ENCODE data around the gene SCNN1A. TPM values are rescaled to one million over a fixed set of nuclear protein-coding genes. Genes with fewer than 3 reads are reported as not detected.

The SCNN1A gene
- total RNA-seq, 2 donors from 2014 or later = 1.1 to 2.8 TPM

DNA sequence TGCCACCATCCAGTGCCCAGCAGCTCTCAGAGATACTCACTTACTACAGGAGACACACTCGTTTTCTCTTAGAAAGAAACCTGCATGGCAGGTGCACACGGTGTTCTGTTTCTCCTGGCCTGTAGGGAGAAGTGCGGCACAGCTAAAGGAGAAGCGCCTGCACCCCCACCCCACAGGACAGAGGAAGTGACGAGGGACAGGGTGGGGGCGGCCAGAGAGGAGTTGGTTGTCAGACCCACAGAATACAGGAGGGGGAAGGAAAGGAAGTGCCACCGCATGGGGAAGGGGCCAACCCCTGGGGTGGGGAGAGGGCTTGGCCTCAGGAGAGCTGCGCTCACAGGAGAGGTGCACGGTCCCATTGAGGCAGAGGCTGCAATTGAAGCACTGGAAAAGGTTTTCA lies 42.3 kb downstream of the SCNN1A start:
- DNase-seq (ENCODE audit: low spot score in 2 of 2) (no peak), ATAC-seq (no peak)
- H3K27ac Mint-ChIP-seq = peak overlapping the region in 1 of 2 donors; percentile 95
- peaks cover 18 to 30% of the 10 kb centered on the region in 2 donors for H3K36me3 Mint-ChIP-seq
- H3K9me3 Mint-ChIP-seq = no peaks in the 10 kb centered on the region

DNA sequence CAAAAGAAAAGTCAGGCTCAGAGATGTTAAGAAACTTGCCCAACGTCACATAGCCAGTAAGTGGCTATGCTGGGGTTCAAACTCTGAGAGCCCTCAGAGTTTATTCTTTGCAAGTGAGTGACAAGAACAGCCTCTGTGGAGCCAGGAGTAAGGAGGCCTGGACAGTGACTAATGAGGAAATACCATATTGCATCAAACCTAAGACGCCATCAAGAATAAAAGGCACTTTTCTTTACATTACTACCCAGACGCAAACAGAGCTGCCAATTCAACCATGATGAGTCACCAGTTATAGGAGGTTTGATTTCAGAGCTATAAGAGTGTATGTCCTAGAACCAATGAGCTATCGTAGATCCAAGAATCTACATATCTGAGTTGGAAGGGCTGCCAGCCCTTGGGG lies 42.9 kb downstream of the SCNN1A start:
- Mint-ChIP-seq H3K36me3 (peaks cover 18 to 30% of the 10 kb centered on the region in 2 donors), H3K27ac (peak overlapping the region in 1 of 2 donors; percentile 95), H3K9me3 (no peaks in the 10 kb centered on the region)
- ATAC-seq (no peak), DNase-seq (ENCODE audit: low spot score in 2 of 2) (no peak)

DNA sequence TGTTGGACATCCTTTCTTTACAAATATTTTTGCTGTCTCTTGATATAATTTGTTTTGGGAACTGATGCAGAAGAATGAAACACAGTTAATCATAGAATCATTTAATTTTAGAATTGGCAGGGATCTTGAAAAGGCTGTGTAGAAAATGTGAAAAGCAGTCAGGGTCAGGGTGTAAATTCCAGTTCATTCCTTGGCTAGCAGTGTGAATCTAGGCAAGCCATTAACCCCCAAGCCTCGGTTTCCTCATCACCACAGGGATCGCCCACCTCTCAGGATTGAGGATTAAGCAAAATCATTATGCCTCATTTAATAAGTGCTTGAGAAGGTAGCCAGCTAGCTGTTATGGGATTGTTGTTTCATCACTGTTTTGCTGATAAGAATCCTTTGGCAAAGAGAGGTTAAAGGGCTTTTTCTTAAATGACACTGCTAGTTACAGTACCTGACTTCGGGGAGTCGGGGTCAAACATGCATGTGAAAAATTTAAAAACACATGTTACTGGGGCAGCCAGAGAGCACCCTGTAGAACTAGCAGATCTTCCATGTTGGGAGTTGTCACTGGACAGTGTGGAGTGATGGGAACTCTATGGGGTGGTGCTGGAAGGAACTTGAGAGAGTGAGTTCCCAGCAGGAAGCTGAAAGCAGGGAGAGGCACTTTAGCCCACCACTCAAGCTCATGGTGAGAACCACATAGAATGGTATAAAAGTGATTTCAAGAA lies 44.2 kb downstream of the SCNN1A start:
- Mint-ChIP-seq H3K36me3 (peaks cover 18 to 30% of the 10 kb centered on the region in 2 donors), H3K9me3 (no peaks in the 10 kb centered on the region), H3K27ac (peak overlapping the region; percentile 63 to 79)
- DNase-seq (ENCODE audit: low spot score in 2 of 2) = no peak
- ATAC-seq = no peak

DNA sequence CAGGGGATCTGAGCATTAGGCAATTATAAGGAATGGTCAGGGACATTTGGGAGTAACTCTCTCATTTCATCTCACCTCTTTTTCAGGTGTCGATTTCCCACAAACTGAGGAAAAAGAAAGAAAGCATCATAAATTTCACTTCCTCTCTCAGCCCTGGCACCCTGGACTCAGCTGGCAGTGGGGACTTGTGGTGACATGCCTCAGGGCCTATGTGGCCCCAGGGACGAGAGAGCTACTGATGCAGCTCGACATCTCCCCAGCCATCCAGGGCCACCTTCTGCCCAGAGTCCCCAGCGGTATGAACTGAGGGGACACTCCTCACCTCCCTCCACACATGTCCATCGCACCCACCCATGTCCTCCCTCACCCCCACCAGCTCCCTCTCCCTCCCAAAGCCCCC lies 45.2 kb downstream of the SCNN1A start:
- DNase-seq (ENCODE audit: low spot score in 2 of 2) (no peak), ATAC-seq (no peak)
- no peaks in the 10 kb centered on the region for H3K9me3 Mint-ChIP-seq
- peak overlapping the region; percentile 63 to 79 for H3K27ac Mint-ChIP-seq
- H3K36me3 Mint-ChIP-seq = peaks cover 18 to 30% of the 10 kb centered on the region in 2 donors

DNA sequence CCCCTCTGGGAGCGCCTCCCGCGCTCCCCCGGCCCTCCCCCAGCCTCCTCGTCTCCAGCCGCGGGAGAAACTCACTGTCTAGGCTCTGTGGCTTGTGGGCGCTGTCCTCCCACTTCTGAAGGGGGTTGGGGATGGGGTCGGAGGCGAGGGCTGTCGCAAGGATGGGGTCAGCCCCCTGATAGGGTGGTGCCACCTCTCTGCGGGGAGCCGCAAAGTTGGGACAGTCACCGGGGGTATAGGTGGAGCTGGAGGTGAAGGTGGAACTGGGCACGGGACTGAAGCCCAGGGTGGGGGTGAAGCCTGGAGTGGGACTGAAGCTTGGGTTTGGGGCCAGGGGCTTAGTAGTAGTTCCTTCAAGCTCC lies 45.7 kb downstream of the SCNN1A start:
- ATAC-seq (no peak), DNase-seq (ENCODE audit: low spot score in 2 of 2) (no peak)
- peak overlapping the region in 1 of 2 donors; percentile 63 for H3K27ac Mint-ChIP-seq
- H3K36me3 Mint-ChIP-seq = peaks cover 18 to 30% of the 10 kb centered on the region in 2 donors
- no peaks in the 10 kb centered on the region for H3K9me3 Mint-ChIP-seq

DNA sequence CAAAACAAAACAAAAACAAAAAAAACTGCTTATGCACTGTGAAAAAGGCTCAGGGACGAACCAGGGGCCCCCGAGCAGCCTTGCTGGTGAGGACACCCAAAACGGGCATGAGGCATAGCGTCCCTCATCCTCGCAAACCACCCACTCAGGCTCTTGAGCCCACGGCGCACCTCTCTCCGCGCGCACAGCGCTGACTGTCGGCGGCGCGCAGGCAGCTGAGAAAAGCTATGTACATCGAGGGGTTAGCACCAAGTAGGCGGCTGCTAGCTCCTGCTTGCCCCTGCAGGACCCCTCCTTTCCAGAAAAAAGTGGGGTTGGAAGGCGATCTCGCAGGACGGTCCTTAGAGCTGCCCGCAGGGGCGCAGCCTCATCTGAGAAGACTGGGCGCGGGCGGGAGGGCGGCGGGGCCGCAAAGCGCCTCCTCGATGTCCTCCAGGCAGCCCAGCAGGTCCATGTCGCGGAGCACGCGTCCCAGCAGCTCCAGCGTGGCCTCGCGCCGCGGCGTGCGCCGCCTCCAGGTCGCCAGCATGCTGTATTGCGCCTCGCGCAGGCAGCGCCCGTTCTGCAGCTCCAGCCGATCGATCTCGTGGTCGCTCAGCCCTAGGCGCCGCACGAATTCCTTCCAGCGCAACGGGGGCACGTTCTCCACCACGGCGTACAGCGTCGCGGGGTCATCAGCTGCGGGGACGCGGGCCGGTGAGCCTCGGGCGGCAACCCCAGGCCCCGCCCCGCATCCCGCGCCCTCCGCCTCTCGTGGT lies 46.2 kb downstream of the SCNN1A start:
- Mint-ChIP-seq H3K27ac (peak overlapping the region in 1 of 2 donors; percentile 63), H3K36me3 (peaks cover 18 to 30% of the 10 kb centered on the region in 2 donors), H3K9me3 (no peaks in the 10 kb centered on the region)
- DNase-seq (ENCODE audit: low spot score in 2 of 2) (no peak), ATAC-seq (no peak)

DNA sequence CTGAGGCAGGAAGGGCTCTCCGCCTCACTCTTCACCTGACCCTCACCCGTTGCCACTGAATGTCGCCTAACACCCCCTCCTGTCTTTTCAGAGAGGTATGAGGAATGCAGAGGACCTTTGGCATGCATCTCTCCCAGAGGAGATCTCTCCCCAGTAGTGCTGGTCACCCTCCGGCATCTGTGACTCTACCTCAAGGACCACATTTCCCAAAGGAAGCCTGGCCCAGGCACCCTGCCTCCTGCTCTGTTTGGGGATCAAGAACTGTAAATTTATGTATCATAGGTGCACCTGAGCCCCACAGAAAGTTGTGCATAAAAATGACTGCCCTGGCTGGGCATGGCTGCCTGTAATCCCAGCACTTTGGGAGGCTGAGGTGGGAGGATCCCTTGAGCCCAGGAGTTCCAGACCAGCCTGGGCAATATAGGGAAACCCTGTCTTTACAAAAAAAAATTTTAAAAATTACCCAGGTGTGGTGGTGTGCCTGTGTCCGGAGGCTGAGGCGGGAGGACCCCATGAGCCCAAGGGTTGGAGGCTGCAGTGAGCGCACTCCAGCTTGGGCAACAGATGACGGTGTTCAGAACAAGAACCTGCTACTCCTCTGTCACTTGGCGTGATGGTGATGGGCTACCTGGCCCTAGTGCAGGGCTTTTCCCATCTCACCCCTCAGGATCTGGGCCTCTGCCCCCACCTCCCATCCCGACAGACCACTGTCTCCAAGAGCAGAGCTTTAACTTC lies 47.2 kb downstream of the SCNN1A start:
- Mint-ChIP-seq H3K27ac (peak overlapping the region in 1 of 2 donors; percentile 49), H3K9me3 (no peaks in the 10 kb centered on the region), H3K36me3 (peaks cover 11 to 21% of the 10 kb centered on the region in 2 donors)
- no peak for ATAC-seq
- no peak for DNase-seq (ENCODE audit: low spot score in 2 of 2)

DNA sequence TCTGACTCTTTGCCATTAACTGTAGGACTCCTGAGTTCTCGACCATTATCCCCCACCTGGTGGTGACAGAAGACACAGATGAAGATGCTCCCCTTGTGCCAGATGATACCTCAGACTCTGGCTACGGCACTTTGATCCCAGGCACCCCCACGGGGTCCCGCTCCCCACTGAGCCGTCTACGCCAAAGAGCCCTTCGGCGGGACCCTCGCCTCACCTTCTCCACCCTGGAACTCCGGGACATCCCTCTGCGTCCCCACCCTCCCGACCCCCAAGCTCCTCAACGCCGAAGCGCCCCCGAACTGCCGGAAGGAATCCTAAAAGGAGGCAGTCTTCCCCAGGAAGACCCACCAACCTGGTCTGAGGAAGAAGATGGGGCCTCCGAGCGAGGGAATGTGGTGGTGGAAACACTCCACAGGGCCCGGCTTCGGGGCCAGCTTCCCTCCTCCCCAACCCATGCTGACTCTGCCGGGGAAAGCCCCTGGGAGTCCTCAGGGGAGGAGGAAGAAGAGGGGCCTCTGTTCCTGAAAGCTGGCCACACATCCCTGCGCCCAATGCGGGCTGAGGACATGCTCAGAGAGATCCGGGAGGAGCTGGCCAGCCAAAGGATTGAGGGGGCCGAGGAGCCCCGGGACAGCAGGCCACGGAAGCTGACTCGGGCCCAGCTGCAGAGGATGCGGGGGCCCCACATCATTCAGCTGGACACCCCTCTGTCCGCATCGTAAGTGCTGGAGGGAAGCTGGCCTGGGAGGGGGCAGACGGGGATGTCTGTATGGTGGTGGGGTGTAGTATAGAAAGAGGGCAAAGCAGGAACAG lies 47.9 kb downstream of the SCNN1A start:
- no peak for DNase-seq (ENCODE audit: low spot score in 2 of 2)
- Mint-ChIP-seq H3K27ac (peak overlapping the region in 1 of 2 donors; percentile 44), H3K36me3 (peaks cover 6 to 13% of the 10 kb centered on the region in 2 donors), H3K9me3 (no peaks in the 10 kb centered on the region)
- no peak for ATAC-seq

DNA sequence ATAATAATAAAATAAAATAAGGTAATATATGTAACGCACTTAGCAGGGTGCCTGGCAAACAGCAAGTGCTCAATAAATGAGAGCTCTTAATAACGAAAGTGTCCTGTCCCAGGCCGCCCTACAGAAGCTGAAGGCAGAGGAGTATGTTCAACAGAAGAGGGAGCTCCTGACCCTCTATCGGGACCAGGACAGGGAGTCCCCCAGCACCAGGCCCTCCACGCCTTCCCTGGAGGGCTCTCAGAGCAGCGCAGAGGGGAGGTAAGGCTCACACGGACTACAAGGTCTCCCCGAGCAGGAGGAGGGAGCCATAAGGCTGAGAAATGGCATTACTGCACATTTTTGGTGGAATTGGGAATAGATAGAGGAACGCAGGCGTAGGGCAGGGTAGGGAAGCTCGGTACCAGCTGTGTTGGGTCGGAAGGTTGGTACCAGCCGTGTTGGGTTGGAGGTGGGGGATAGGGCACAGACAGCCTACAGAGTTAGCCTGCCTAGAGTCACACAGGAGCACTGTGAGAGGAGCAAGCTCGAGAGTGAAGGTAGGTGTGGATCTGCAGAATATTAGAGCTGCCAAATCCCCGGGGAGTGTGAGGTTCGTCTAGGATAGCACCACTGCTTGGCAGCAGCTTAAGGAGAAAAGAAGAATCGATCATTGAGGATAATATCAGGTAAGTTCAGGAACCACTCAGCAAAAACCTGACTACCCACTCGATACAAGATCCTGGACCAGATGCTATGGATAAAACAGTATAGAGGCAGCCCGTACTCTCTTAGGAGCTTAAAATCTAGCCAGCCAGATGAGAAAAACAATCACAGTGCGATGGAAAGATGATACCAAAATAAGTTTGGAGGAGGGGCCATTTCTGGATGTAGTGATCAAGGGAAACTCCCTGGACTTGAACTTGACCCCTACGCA lies 48.8 kb downstream of the SCNN1A start:
- H3K36me3 Mint-ChIP-seq = peaks cover 5 to 9% of the 10 kb centered on the region in 2 donors
- peak overlapping the region; percentile 19 to 57 for H3K27ac Mint-ChIP-seq
- DNase-seq (ENCODE audit: low spot score in 2 of 2) = no peak
- H3K9me3 Mint-ChIP-seq = no peaks in the 10 kb centered on the region
- ATAC-seq = peak in 1 of 2 donors; percentile 41

DNA sequence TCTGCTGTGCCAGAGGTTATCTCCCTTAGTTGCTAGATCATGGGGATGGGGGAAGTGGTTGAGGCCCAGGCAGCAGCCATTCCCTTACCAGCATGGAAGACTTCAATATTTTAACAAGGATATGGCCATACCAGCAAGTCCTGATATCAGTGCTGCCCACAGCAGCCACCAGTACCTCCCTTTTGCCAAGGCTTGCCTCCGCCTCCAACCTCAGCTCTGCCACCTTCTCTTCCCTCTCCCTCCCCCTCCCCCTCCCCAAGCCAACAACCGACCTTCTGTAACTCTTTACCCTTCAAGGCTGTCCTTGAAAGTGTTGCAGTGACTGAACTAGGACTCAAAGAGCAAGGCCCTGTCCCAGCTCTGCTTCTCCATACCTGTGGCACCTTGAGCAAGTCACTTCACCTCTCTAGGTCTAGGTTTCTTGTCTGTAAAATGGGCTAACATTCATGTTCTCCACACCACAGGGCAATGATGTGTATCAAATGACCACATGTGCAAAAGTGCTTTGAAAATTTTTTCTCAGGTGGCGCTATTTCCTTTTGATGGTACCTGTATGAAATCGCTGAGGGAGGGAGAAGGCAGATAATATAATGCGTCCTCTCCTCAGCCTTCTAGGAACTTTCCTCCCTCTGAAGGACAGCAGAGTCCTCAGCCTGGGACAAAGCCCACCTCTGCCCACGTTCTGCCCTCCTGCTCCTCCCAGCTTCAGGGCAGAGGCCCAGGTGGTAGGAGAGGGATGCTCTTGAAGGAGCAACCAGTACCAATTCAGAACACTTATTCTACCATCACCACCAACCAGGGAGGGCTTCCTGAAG lies 50.2 kb downstream of the SCNN1A start:
- DNase-seq (ENCODE audit: low spot score in 2 of 2) (no peak), ATAC-seq (no peak)
- Mint-ChIP-seq H3K36me3 (no peaks in the 10 kb centered on the region), H3K27ac (peak overlapping the region; percentile 84 to 93), H3K9me3 (no peaks in the 10 kb centered on the region)

DNA sequence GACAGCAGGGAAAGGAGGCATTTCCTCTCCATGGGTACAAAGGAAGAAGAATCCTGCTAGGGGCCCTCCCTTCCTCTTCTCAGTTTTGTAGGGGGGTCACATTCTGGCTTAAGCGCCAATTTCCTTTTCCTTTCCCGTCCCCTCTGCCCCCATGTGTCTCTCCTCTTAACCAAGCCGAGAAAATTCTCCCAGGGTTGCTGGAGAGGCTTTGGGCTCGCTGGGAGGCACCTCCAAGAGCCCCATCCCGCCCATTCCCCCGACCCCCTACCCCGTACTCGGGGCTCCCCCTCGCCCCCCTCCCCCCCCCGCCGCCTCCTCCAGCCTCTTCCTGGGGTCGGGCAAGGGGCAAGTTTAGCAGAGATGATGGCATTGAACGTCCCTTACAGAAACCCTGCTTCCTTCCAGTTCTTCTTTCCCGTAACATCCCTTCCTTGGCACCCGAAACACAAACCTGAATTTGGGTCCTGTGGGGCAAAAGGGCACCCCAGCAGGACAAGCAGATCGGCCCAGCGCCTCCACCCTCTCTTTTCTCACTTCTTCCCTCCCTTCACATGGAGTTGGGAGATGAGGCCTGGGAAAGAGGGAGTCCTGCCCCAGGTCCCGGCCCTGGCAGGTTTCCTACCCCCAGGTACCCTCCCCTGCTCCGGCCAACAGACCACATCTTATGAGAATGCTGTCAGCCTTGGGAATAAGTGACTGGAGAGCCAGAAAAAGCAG lies 51.2 kb downstream of the SCNN1A start:
- H3K9me3 Mint-ChIP-seq = no peaks in the 10 kb centered on the region
- no peak for ATAC-seq
- peak overlapping the region; percentile 84 to 97 for H3K27ac Mint-ChIP-seq
- no peak for DNase-seq (ENCODE audit: low spot score in 2 of 2)
- no peaks in the 10 kb centered on the region for H3K36me3 Mint-ChIP-seq

DNA sequence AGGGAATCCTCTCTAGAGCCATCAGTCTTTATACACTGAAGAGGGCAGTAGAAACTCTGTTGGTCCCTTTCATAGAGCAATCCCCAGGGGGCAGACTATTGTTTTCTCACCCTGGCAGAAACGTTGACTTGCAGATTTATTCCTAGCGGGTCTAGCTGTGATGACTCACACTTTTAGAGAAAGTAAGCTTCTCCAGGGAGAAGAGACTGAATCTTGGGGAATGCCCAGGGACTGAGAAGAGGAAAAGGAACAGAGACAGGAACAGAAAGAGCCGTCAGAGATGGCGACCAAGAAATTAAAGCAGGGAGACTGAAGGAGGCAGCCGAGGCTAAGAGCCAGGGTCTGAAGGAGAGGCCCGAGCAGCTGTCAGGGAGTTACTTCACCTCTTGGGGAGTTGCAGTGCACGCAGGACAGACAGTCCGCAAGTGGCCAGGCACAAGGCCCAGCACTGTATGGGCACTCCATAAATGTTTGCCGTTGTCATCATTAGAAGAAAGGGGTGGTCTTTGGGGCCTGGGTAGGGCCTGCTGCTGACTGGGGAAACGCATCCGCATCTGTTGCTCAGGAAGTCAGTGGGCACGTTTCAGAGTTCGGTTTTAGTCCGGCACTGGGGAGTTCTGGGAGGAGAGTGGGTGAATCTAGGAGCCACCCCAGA lies 51.9 kb downstream of the SCNN1A start:
- no peaks in the 10 kb centered on the region for H3K36me3 Mint-ChIP-seq
- H3K9me3 Mint-ChIP-seq = no peaks in the 10 kb centered on the region
- H3K27ac Mint-ChIP-seq = peak overlapping the region; percentile 84 to 97
- no peak for DNase-seq (ENCODE audit: low spot score in 2 of 2)
- ATAC-seq = peak; percentile 63 to 71

DNA sequence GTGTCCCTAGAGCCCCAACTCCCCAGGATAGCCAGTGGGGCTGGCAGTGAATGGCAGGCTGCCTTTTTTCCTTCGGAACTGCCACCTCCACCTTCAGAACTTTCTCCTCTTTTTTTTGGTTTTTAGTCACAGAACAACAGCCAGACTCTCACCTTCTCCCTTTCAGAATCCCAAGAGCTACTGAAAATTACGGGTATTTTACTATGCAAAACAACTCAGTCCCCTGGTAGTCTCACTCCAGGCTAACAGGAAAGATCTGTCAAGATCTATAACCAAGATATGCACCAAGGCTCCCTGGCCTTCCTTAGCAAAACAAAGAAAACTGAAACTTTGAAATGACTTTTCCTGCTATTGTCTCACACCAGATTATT lies 52.4 kb downstream of the SCNN1A start:
- no peak for DNase-seq (ENCODE audit: low spot score in 2 of 2)
- peak; percentile 22 to 49 for ATAC-seq
- no peaks in the 10 kb centered on the region for H3K9me3 Mint-ChIP-seq
- no peaks in the 10 kb centered on the region for H3K36me3 Mint-ChIP-seq
- H3K27ac Mint-ChIP-seq = peak overlapping the region; percentile 84 to 97

DNA sequence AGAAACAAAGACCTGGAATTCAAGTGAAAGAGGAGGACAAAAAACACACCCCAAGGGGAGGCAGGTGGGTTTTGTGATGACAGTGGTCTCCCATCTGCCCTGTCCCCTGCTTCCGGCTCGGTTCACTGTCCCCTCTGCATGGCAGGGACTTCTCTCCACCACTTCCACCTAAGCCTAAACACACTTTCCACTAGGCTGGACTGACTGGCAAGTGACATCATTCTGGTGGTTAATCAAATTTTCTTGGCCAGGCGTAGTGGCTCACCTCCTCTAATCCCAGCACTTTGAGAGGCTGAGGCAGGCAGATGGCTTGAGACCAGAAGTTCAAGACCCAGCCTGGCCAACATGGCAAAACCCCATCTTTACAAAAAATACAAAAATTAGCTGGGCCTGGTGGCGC lies 53.0 kb downstream of the SCNN1A start:
- DNase-seq (ENCODE audit: low spot score in 2 of 2) = no peak
- H3K27ac Mint-ChIP-seq = no peak overlapping the region
- peak in 1 of 2 donors; percentile 41 for ATAC-seq

More for the DNA sequence above, 53.0 kb downstream of the SCNN1A start:
- Mint-ChIP-seq H3K9me3 (no peaks in the 10 kb centered on the region), H3K36me3 (no peaks in the 10 kb centered on the region)
